ENCODE data around the gene LIF.
"Not testable (repeated sequence)": the region's sequence is repeated elsewhere in the genome, so short reads cannot be mapped to it uniquely, and the experiment has no call there.

Gene LIF

GRCh38 chr22:30205281-30206115 lies 41.1 kb downstream of the LIF start:
- no peak for DNase-seq (ENCODE audit: low spot score)

- DNase-seq (ENCODE audit: low spot score) = no peak
These were observed 41.8 kb downstream of the LIF start for GRCh38 chr22:30204742-30205111.

GRCh38 chr22:30204015-30204741 lies 42.4 kb downstream of the LIF start:
- DNase-seq (ENCODE audit: low spot score) = no peak

- no peak for DNase-seq (ENCODE audit: low spot score)
These were observed 44.0 kb downstream of the LIF start for GRCh38 chr22:30202531-30203006.

GRCh38 chr22:30201945-30202344 lies 44.6 kb downstream of the LIF start:
- no peak for DNase-seq (ENCODE audit: low spot score)

GRCh38 chr22:30200905-30201304 lies 45.7 kb downstream of the LIF start:
- not testable (repeated sequence) for DNase-seq (ENCODE audit: low spot score)

GRCh38 chr22:30198921-30199320 lies 47.6 kb downstream of the LIF start:
- DNase-seq (ENCODE audit: low spot score) = no peak

GRCh38 chr22:30198152-30198825 lies 48.3 kb downstream of the LIF start:
- no peak for DNase-seq (ENCODE audit: low spot score)

- no peak for DNase-seq (ENCODE audit: low spot score)
These were observed 49.2 kb downstream of the LIF start for GRCh38 chr22:30197389-30197788.

GRCh38 chr22:30196880-30197336 lies 49.7 kb downstream of the LIF start:
- DNase-seq (ENCODE audit: low spot score) = no peak

- peak; percentile 12 for DNase-seq (ENCODE audit: low spot score)
These were observed 50.2 kb downstream of the LIF start for GRCh38 chr22:30196141-30196879.

- DNase-seq (ENCODE audit: low spot score) = no peak
These were observed 51.1 kb downstream of the LIF start for GRCh38 chr22:30195245-30196140.

GRCh38 chr22:30193031-30193775 lies 53.4 kb downstream of the LIF start:
- DNase-seq (ENCODE audit: low spot score) = no peak

GRCh38 chr22:30192427-30192826 lies 54.1 kb downstream of the LIF start:
- no peak for DNase-seq (ENCODE audit: low spot score)

GRCh38 chr22:30191040-30191701 lies 55.4 kb downstream of the LIF start:
- DNase-seq (ENCODE audit: low spot score) = no peak

- no peak for DNase-seq (ENCODE audit: low spot score)
These were observed 56.0 kb downstream of the LIF start for GRCh38 chr22:30190574-30190973.
